Measurements from ENCODE around the gene KLHDC9. TPM values are rescaled to one million over a fixed set of nuclear protein-coding genes. Genes with fewer than 3 reads are reported as not detected.
"Not testable (repeated sequence)": the region's sequence is repeated elsewhere in the genome, so short reads cannot be mapped to it uniquely, and the experiment has no call there.

Gene KLHDC9
- total RNA-seq, 6 experiments from 2014 or later: 1.4 to 6.8 (median 2.9) TPM

- intact Hi-C loops (cut with DNase I): no loop called here
- TF ChIP-seq CTCF (IDR thresholded peaks at IDR 0.05) (no peak), POLR2A (IDR thresholded peaks at IDR 0.05) (no peak)
- H3K36me3 ChIP-seq: no peaks in the 10 kb centered on the region
- H3K4me1 ChIP-seq: peaks cover 0 to 40% (median 11%) of the 10 kb centered on the region in 4 donors
- H3K4me3 ChIP-seq: no peak overlapping the region
- DNase-seq: no peak
- H3K9me3 ChIP-seq: no peaks in the 10 kb centered on the region
- no peaks in the 10 kb centered on the region for H3K27me3 ChIP-seq
- WGBS (ENCODE audit: insufficient coverage, low coverage, low lambda C conversion rate, missing lambda C conversion rate): 47% methylated on average over 1 of the region's 1 CpG
- H3K27ac ChIP-seq: no peak overlapping the region
- ATAC-seq: no peak
Observed at GRCh38 chr1:161113915-161114314, 15.8 kb downstream of the KLHDC9 start.

GRCh38 chr1:161114556-161114955 lies 16.4 kb downstream of the KLHDC9 start:
- intact Hi-C loops (cut with DNase I): no loop called here
- 75% methylated on average over 2 of the region's 2 CpGs for WGBS (ENCODE audit: insufficient coverage, low coverage, low lambda C conversion rate, missing lambda C conversion rate)

GRCh38 chr1:161115132-161115711 lies 17.1 kb downstream of the KLHDC9 start:
- no peak overlapping the region for H3K27ac ChIP-seq
- TF ChIP-seq POLR2A (IDR thresholded peaks at IDR 0.05): no peak
- TF ChIP-seq CTCF (IDR thresholded peaks at IDR 0.05): no peak
- peaks cover 0 to 7% (median 3%) of the 10 kb centered on the region in 4 donors for H3K36me3 ChIP-seq
- H3K4me1 ChIP-seq: peaks cover 0 to 50% (median 17%) of the 10 kb centered on the region in 4 donors
- no peak for DNase-seq
- WGBS (ENCODE audit: insufficient coverage, low coverage, low lambda C conversion rate, missing lambda C conversion rate): 56% methylated on average over 12 of the region's 12 CpGs
- no peaks in the 10 kb centered on the region for H3K9me3 ChIP-seq
- peak in 1 of 4 donors; percentile 12 for ATAC-seq
- intact Hi-C loops (cut with DNase I): no loop called here
- H3K4me3 ChIP-seq: no peak overlapping the region
- no peaks in the 10 kb centered on the region for H3K27me3 ChIP-seq

More at GRCh38 chr1:161114556-161114955, 16.4 kb downstream of the KLHDC9 start:
- H3K4me3 ChIP-seq: no peak overlapping the region
- no peak for DNase-seq
- no peaks in the 10 kb centered on the region for H3K9me3 ChIP-seq
- TF ChIP-seq POLR2A (IDR thresholded peaks at IDR 0.05) (no peak), CTCF (IDR thresholded peaks at IDR 0.05) (no peak)
- H3K27ac ChIP-seq: no peak overlapping the region
- H3K27me3 ChIP-seq: no peaks in the 10 kb centered on the region
- ATAC-seq: no peak
- peaks cover 0 to under 1% (median 0%) of the 10 kb centered on the region in 4 donors for H3K36me3 ChIP-seq
- H3K4me1 ChIP-seq: peaks cover 0 to 46% (median 14%) of the 10 kb centered on the region in 4 donors

- H3K27ac ChIP-seq; ATAC-seq; intact Hi-C loops (cut with DNase I); H3K4me3 ChIP-seq; H3K9me3 ChIP-seq; H3K27me3 ChIP-seq; DNase-seq: not testable (repeated sequence)
- peaks cover 0 to 15% (median 9%) of the 10 kb centered on the region in 4 donors for H3K36me3 ChIP-seq
- 87% methylated on average over 3 of the region's 6 CpGs for WGBS (ENCODE audit: insufficient coverage, low coverage, low lambda C conversion rate, missing lambda C conversion rate)
- H3K4me1 ChIP-seq: peaks cover 0 to 50% (median 19%) of the 10 kb centered on the region in 4 donors
Observed at GRCh38 chr1:161115961-161116360, 17.8 kb downstream of the KLHDC9 start.

- TF ChIP-seq POLR2A (IDR thresholded peaks at IDR 0.05): peak; percentile 96
- no peak for TF ChIP-seq CTCF (IDR thresholded peaks at IDR 0.05)
- intact Hi-C loops (cut with DNase I): no loop called here
- DNase-seq (peak; percentile 91 to 92 (median 91)), ATAC-seq (peak; percentile 86 to 90 (median 88))
- H3K27ac ChIP-seq: peak within 1 kb of the TSS; percentile 88 to 95 (median 90)
- H3K27me3 ChIP-seq: no peaks in the 10 kb centered on the region
- no peaks in the 10 kb centered on the region for H3K9me3 ChIP-seq
- WGBS (ENCODE audit: insufficient coverage, low coverage, low lambda C conversion rate, missing lambda C conversion rate): under 1% methylated on average over 32 of the region's 58 CpGs
- peak within 1 kb of the TSS; percentile 89 to 100 (median 99) for H3K4me3 ChIP-seq
- H3K36me3 ChIP-seq: peaks cover 0 to 35% (median 26%) of the 10 kb centered on the region in 4 donors
- peaks cover 0 to 50% (median 19%) of the 10 kb centered on the region in 4 donors for H3K4me1 ChIP-seq
Observed at GRCh38 chr1:161117759-161118581, 19.8 kb downstream of the KLHDC9 start, which contains the start of the genes NIT1 and PFDN2. NIT1 (plus strand) TSS chr1:161118105; CDS start chr1:161118177, 72 bp downstream. PFDN2 (minus strand) TSS chr1:161118037; CDS start chr1:161118026, 11 bp downstream.

Measured in right lobe of liver (tissue), 6 donors.